ENCODE results near the gene COPG2.

Gene COPG2

DNA sequence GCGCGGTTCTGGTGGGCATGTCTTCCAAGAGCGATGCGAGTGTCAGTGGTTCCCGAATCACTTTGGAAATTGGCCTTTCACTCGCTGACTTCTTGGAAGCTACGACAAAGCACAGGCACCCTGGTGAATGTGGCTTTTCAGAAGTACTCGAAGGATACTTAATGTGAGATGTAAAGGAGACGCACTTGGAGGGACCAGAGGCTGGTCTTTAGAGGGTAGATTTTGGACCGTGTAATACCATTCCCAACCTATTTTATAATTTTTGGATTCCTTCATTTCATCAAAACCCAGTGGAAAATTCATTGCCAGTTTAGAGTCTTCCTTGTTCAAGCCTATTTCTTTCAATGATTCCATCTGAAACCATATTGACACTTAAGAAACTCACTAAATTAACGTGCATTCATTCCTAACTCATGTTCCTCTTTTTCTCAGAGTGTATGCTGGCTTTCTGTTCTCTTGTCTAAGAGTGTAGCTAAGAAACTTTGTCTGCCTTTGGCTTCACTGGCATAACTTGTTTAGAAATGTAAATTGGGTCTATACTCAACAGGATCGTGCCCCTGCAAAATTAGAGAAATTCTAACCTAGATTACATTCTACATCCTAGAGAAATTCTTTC is 645 bp upstream of the COPG2 start:
- 0 out of 2 replicates have a peak, but pooled peaks cover 3% of the 10 kb centered on the region for H3F3A ChIP-seq (ENCODE audit: control insufficient read depth, insufficient read depth)
- H3K27ac ChIP-seq (ENCODE audit: low read depth, low read length) = no peak overlapping the region
- no peaks in the 10 kb centered on the region for H4K20me1 ChIP-seq (ENCODE audit: control insufficient read depth, insufficient read depth, low read depth, low read length)
- H3K27me3 ChIP-seq (ENCODE audit: control insufficient read depth, low read length) = no peaks in the 10 kb centered on the region
- TF ChIP-seq, protein P1, sequence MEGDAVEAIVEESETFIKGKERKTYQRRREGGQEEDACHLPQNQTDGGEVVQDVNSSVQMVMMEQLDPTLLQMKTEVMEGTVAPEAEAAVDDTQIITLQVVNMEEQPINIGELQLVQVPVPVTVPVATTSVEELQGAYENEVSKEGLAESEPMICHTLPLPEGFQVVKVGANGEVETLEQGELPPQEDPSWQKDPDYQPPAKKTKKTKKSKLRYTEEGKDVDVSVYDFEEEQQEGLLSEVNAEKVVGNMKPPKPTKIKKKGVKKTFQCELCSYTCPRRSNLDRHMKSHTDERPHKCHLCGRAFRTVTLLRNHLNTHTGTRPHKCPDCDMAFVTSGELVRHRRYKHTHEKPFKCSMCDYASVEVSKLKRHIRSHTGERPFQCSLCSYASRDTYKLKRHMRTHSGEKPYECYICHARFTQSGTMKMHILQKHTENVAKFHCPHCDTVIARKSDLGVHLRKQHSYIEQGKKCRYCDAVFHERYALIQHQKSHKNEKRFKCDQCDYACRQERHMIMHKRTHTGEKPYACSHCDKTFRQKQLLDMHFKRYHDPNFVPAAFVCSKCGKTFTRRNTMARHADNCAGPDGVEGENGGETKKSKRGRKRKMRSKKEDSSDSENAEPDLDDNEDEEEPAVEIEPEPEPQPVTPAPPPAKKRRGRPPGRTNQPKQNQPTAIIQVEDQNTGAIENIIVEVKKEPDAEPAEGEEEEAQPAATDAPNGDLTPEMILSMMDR (IDR thresholded peaks at IDR 0.05; ENCODE audit: low read depth, low read length, poor library complexity, severe bottlenecking) = no peak
- no peak for TF ChIP-seq EZH2phosphoT487 (IDR thresholded peaks at IDR 0.05; ENCODE audit: borderline replicate concordance, low read length)
- H3K9me2 ChIP-seq (replicated peaks; ENCODE audit: control insufficient read depth, low read length) = no peaks in the 10 kb centered on the region
- H3K9me3 ChIP-seq (ENCODE audit: control insufficient read depth, insufficient read depth, low read length) = no peaks in the 10 kb centered on the region
- peak overlapping the region; percentile 87 for H3K4me2 ChIP-seq (ENCODE audit: low read length)
- no peaks in the 10 kb centered on the region for H3K36me3 ChIP-seq (ENCODE audit: control insufficient read depth, low read length)
- no peaks in the 10 kb centered on the region; the same call in 1 of the 2 replicates for H3K79me2 ChIP-seq (ENCODE audit: control insufficient read depth, low read length)
- peak overlapping the region; percentile 86 for H3K4me3 ChIP-seq (ENCODE audit: low read length)
- H3K4me1 ChIP-seq (ENCODE audit: control insufficient read depth, low read length) = peaks cover 18% of the 10 kb centered on the region

DNA sequence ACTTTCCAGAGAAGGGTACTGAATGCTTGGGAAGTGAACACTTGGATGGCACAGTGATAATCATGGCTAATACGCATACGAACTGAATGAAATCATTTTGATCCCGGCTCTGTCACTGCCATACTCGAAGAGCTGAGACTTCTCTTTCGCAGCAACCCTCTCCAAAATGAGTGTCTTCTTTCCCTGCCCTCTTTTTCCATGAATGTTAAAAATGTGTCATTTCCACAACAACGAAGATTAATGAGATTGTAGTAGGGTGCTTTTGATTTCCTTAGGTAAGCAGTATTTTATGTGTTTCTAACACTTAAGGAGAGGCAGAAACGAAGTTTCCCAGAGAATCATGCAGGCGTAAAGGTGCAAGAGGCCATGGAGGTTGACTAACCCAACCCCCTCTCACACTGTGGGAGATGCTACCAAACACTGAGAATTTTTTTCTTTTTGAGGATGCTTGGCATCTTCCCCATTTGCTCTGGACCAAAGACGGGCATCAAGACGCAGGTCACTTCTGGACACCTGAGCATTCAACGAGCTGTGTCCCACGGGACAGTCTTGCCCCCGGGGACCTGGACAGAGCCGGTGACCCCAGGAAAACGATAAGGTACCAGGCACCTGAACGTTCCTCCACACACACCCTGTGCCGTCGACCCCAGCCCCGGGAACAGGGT is 823 bp downstream of the COPG2 start:
- peak overlapping the region; percentile 87 for H3K4me2 ChIP-seq (ENCODE audit: low read length)
- H3K27ac ChIP-seq (ENCODE audit: low read depth, low read length) = no peak overlapping the region
- no peak for TF ChIP-seq EZH2phosphoT487 (IDR thresholded peaks at IDR 0.05; ENCODE audit: borderline replicate concordance, low read length)
- TF ChIP-seq, protein P1 (IDR thresholded peaks at IDR 0.05; ENCODE audit: low read depth, low read length, poor library complexity, severe bottlenecking) = no peak
- 0 out of 2 replicates have a peak, but pooled peaks cover 3% of the 10 kb centered on the region for H3F3A ChIP-seq (ENCODE audit: control insufficient read depth, insufficient read depth)
- no peaks in the 10 kb centered on the region for H4K20me1 ChIP-seq (ENCODE audit: control insufficient read depth, insufficient read depth, low read depth, low read length)
- no peaks in the 10 kb centered on the region for H3K36me3 ChIP-seq (ENCODE audit: control insufficient read depth, low read length)
- H3K4me1 ChIP-seq (ENCODE audit: control insufficient read depth, low read length) = peaks cover 18% of the 10 kb centered on the region
- H3K27me3 ChIP-seq (ENCODE audit: control insufficient read depth, low read length) = no peaks in the 10 kb centered on the region
- no peaks in the 10 kb centered on the region for H3K9me2 ChIP-seq (replicated peaks; ENCODE audit: control insufficient read depth, low read length)
- no peaks in the 10 kb centered on the region for H3K9me3 ChIP-seq (ENCODE audit: control insufficient read depth, insufficient read depth, low read length)
- H3K4me3 ChIP-seq (ENCODE audit: low read length) = peak overlapping the region; percentile 86
- H3K79me2 ChIP-seq (ENCODE audit: control insufficient read depth, low read length) = no peaks in the 10 kb centered on the region; the same call in 1 of the 2 replicates

DNA sequence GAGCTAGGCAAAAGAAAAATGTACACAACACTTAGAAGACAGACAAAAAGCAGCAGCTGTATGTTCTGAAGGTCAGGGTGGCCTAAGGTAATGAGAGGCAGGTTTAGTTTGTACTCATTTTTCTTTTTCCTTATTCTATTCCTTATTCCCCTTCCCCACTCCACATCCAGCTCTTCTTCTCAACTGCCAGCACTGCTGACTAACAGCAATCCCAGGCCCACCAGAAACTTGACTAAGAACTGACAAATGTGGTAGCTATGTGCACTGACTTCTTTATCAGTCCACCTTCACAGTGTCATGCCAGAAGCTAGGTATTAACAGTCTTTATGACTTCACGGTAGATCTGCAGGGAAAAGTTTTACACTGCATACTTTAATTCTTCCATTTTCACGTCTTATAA is 6.1 kb downstream of the COPG2 start:
- Histone ChIP-seq H3K27me3 (ENCODE audit: control insufficient read depth, low read length) (no peaks in the 10 kb centered on the region), H3K4me3 (ENCODE audit: low read length) (no peak overlapping the region), H3F3A (ENCODE audit: control insufficient read depth, insufficient read depth) (0 out of 2 replicates have a peak, but pooled peaks cover 3% of the 10 kb centered on the region), H3K4me2 (ENCODE audit: low read length) (no peak overlapping the region), H3K9me2 (replicated peaks; ENCODE audit: control insufficient read depth, low read length) (no peaks in the 10 kb centered on the region), H3K9me3 (ENCODE audit: control insufficient read depth, insufficient read depth, low read length) (no peaks in the 10 kb centered on the region), H3K4me1 (ENCODE audit: control insufficient read depth, low read length) (peaks cover 2% of the 10 kb centered on the region), H3K79me2 (ENCODE audit: control insufficient read depth, low read length) (no peaks in the 10 kb centered on the region), H3K36me3 (ENCODE audit: control insufficient read depth, low read length) (peaks cover 5% of the 10 kb centered on the region; the same call in 1 of the 2 replicates), H3K27ac (ENCODE audit: low read depth, low read length) (no peak overlapping the region), H4K20me1 (ENCODE audit: control insufficient read depth, insufficient read depth, low read depth, low read length) (no peaks in the 10 kb centered on the region)
- no peak for TF ChIP-seq EZH2phosphoT487 (IDR thresholded peaks at IDR 0.05; ENCODE audit: borderline replicate concordance, low read length)
- TF ChIP-seq, protein P1 (IDR thresholded peaks at IDR 0.05; ENCODE audit: low read depth, low read length, poor library complexity, severe bottlenecking) = no peak
